Stimulated activated CD8-positive, alpha-beta memory T cell treated with anti-CD3 and anti-CD28 coated beads, Interleukin-7, amount 100 ng/mL, for 1 hour (primary cell): ENCODE results near the gene ZYG11B.
"Not testable (repeated sequence)": the region's sequence is repeated elsewhere in the genome, so short reads cannot be mapped to it uniquely, and the experiment has no call there.

Experiments used
- DNase-seq, 2 donors: peaks; one replicate each; pipeline ENCODE4 v3.0.0-alpha.2; 2020; ENCODE audit warnings: low read depth in 2 of 2

ZYG11B gene

GRCh38 chr1:52707927-52708655 is 18.2 kb upstream of the ZYG11B start:
- no peak for DNase-seq

DNA sequence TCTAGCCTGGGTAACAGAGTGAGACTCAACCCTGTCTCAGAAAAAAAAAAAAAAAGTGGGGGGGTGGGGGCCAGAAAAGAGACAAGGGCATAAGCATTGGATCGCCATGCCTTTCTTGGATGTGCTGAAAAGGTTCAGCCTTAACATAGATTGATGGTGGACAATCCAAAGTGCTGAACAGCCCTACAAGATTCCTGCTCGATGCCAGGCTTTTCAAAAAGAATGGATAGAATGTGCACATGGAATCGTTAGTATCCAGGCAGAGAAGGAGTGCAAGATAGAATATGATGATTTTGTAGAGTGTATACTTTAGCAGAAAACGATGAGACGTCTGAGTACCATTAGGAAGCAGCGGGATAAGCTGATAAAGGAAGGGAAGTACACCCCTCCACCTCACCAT is 17.2 kb upstream of the ZYG11B start:
- DNase-seq, result no peak

DNA sequence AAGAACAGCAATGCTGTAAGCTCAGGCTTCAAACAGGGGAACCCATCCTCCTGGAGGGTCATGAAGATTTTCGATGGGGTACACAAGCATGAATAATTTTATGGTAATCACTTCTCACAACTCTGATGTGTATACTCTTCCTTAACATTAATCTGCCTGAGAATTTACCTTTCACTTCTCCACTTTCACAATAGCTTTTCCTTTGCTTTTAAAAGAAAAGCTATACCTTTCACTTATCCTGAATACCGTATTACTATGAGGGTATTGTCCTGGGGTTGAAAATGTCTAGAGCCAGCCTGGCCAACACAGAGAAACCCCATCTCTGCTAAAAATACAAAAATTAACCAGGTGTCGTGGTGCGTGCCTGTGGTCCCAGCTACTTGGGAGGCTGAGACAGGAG is 12.7 kb upstream of the ZYG11B start:
- DNase-seq, result no peak

DNA sequence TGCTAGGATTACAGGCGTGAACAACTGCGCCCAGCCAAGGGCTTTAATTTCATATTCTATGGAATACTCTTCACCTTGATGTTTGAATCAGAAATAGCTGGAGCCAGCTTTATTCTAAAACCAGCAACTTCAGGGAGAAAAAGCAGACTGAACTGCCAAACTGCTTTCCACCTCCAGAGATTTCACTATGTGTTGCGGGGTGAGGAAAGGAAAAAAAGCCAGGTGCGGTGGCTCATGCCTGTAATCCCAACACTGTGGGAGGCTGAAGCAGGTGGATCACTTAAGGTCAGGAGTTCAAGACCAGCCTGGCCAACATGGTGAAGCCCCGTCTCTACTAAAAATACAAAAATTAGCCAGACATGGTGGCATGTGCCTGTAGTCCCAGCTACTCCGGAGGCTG is 11.0 kb upstream of the ZYG11B start:
- not testable (repeated sequence) for DNase-seq

GRCh38 chr1:52723260-52723659 is 3.0 kb upstream of the ZYG11B start:
- DNase-seq, result no peak

DNA sequence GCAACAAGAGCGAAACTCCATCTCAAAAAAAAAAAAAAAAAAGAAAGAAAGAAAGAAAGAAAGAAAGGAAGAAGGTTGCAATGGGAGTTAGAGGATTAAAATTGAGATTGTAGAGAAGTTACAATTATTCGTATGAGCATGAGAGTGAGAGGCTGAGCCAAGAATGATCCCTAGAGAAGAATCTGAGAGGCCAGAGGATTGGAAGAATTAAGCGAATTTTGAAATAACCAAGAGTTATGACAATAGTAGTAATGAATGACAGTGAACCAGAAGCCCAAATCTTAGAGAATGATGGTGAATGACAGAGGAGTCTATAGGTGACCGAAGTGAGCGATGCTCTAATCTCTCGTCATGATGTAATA is 369 bp upstream of the ZYG11B start:
- DNase-seq, result no peak

DNA sequence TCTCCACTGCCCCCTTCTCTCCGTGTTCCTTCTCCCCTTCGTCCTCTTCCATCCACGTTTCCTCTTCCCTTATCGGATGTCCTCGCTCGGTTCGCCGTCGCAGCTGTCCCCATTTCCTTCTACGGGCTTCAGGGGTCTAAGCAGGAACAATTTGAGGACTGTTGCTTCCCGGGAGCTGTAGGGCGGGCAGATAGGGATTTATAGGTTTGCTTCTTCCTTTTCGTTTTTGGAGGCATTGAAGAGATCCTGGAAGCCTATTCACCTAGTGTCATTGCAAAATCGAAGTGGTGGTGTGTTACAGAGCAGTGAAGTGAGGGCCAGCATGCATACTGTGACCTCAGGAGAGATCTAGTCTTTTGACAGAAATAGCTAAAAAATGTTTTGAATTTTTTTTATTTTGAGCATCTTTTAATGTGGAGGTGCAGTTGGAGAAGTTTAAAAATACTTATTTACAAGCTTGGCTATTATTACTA is 897 bp downstream of the ZYG11B start:
- DNase-seq, result no peak

- no peak for DNase-seq
Observed at GRCh38 chr1:52727956-52728656, 1.9 kb downstream of the ZYG11B start.

DNA sequence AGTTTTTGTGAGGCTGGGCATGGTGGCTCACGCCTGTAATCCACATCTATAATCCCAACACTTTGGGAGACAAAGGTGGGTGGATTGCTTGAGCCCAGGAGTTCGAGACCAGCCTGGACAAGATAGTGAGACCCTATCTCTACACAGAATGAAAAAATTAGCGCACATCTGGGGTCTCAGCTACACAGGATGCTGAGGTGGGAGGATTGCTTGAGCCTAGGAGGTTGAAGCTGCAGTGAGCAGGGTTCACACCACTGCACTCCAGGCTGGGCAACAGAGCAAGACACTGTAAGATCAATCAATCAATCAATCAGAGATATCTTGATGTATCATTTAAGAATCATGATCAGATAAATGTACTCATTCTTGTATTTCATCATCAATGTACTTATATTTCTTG is 7.1 kb downstream of the ZYG11B start:
- DNase-seq, result no peak

DNA sequence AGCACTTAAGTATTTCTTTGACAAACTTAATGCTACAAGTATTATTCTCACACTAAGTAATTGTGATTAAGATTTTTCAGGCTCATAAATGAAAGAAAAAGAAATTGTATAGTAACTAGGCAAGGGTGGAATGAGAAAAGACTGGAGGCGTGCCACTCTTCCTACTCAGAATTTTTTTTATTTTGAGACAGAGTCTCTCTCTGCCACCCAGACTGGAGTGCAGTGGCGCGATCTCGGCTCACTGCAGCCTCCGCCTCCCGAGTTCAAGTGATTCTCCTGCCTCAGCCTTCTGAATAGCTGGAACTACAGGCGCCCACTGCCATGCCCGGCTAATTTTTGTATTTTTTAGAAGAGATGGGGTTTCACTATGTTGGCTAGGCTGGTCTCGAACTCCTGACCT is 9.1 kb downstream of the ZYG11B start:
- DNase-seq, result not testable (repeated sequence)

- no peak for DNase-seq
Observed at GRCh38 chr1:52738148-52738547, 11.9 kb downstream of the ZYG11B start.

DNA sequence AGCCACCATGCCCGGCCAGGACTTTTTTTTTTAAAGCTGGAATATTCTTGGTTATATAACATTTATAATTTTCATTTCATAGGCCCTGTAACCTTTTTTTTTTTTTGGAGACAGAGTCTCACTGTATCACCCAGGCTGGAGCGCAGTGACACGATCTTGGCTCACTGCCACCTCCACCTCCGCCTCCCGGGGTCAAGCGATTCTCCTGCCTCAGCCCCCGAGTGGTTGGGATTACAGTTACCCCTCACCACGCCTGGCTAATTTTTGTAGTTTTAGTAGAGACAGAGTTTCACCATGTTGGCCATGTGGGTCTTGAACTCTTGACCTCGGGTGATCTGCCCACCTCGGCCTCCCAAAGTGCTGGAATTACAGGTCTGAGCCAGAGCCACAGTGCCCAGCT is 12.6 kb downstream of the ZYG11B start:
- DNase-seq, result no peak

DNA sequence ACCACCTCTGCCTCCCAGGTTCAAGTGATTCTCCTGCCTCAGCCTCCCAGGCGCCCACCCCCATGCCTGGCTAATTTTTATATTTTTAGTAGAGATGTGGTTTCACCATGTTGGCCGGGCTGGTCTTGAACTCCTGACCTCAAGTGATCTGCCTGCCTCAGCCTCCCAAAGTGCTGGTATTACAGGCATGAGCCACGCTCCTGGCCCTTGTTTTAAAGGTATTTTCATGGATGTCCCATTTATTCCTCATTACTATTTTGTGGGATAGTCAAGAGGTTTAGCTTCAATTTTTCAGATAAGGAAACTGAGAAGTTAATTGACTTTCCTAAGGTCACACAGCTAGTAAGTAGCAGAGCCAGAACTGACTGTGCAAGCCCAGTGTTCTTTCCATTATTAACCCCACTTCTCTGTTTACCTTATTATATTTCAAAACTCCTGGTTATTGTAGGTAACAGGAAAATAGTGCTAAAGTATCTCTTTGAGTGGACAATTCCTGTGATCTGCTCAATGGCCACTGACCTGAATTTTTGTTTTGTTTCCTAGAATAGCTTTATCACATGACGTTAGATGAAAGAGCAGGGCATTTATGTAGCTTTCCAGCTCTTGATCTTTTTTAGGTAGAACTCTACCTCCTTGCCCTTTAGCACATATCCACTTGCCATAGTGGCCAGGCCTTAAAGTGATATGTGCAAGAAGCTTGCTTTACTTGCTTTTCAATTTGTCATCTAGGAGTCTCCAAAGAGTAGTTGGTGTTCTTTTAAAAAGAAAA is 13.6 kb downstream of the ZYG11B start:
- no peak for DNase-seq

- DNase-seq, result no peak
Observed at GRCh38 chr1:52741259-52741658, 15.0 kb downstream of the ZYG11B start.

GRCh38 chr1:52746189-52746588 is 19.9 kb downstream of the ZYG11B start:
- no peak for DNase-seq

GRCh38 chr1:52747450-52747849 is 21.2 kb downstream of the ZYG11B start:
- DNase-seq, result no peak

- no peak for DNase-seq
Observed at GRCh38 chr1:52748119-52748518, 21.9 kb downstream of the ZYG11B start.

DNA sequence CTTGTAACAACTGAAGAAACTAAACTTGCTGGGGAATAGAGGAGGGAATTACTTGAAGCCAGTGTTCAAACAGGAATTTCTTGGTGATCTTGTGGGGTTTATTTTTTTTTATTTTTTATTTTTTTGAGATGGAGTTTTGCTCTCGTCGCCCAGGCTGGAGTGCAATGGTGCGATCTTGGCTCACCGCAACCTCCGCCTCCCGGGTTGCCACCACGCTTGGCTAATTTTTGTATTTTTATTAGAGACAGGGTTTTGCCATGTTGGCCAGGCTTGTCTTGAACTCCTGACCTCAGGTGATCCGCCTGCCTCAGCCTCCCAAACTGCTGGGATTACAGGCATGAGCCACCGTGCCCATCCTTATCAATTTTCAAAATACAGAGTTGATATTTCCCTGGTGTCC is 23.2 kb downstream of the ZYG11B start:
- not testable (repeated sequence) for DNase-seq

- not testable (repeated sequence) for DNase-seq
Observed at GRCh38 chr1:52750139-52750538, 23.9 kb downstream of the ZYG11B start.

DNA sequence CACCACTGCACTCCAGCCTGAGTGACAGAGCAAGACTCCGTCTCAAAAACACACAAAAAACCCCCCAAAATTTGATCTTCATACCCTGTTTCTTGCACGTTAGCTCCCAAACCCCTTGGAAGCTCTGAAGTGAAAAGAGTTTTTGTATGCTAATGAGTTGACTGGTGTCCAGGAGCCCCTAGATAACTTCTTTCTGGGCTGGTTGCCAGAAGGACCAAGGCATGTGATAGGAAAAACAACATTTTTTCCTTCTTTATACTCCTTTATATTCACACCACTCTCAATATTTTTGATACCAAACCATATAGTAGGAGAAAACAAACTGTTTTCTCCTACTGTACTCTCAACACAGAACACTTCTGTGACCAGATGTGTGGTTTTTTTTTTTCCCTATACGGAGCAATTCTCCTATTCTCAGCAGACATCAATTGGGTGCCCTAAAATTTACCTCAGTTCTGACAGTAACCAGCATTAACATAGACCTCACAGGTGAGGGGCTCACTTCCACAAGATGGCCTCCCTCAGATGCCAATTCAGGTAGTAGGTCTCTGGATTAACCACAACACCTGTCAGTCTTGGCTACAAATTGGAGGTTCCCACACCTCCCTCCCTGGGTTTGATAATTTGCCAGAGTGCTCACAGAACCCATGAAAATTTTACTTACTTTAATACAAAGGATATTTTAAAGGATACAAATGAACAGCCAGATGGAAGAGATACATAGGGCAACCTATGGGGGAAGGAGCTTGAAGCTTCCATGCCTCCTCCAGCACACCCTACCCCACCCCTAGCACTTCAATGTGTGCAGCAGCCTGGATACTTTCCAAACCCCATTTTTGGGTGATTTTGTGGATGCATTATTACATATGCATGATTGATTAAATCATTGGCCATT is 25.6 kb downstream of the ZYG11B start:
- DNase-seq, result no peak

DNA sequence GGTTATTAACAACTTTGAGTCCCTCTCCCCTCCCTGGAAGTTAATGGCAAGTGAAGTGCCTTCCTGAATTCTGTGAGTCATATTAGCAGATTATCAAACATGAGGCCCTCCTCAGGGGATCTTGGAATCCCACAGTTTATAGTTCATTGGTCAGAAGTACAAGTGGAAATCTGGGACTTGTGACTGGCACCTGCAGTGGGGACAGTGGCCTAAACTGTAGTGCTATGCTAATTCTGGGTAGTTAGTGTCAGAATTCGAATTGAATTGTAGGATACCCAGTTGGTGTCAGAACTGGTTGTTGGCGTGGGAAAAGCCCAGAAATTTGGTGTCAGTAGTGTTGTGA is 26.2 kb downstream of the ZYG11B start:
- DNase-seq, result no peak

- DNase-seq, result no peak
Observed at GRCh38 chr1:52753169-52753568, 26.9 kb downstream of the ZYG11B start.
